GM19099 (cell line): Measurements from ENCODE around the gene ACAP2.

ENCODE experiments used
- POLR2A ChIP-seq: IDR thresholded peaks from 3 replicates; pipeline ENCODE4 v1.6.1; 2011; ENCODE audit warnings: low read depth; ENCODE audit not compliant: insufficient read length; ENCODE audit errors: extremely low read depth

Gene ACAP2

GRCh38 chr3:195250473-195251251 is 192.2 kb downstream of the ACAP2 start:
- no peak for TF ChIP-seq POLR2A

- TF ChIP-seq POLR2A, result no peak
Observed at GRCh38 chr3:195249858-195250464, 192.9 kb downstream of the ACAP2 start.

- no peak for TF ChIP-seq POLR2A
Observed at GRCh38 chr3:195249057-195249770, 193.6 kb downstream of the ACAP2 start.

GRCh38 chr3:195248281-195248680 is 194.5 kb downstream of the ACAP2 start:
- TF ChIP-seq POLR2A, result no peak

- TF ChIP-seq POLR2A, result no peak
Observed at GRCh38 chr3:195247863-195248189, 195.0 kb downstream of the ACAP2 start.

- TF ChIP-seq POLR2A, result no peak
Observed at GRCh38 chr3:195247086-195247862, 195.5 kb downstream of the ACAP2 start.

GRCh38 chr3:195246581-195246995 is 196.2 kb downstream of the ACAP2 start:
- TF ChIP-seq POLR2A, result no peak

- TF ChIP-seq POLR2A, result no peak
Observed at GRCh38 chr3:195245531-195245951, 197.3 kb downstream of the ACAP2 start.

- TF ChIP-seq POLR2A, result no peak
Observed at GRCh38 chr3:195241592-195242355, 201.0 kb downstream of the ACAP2 start.

- TF ChIP-seq POLR2A, result no peak
Observed at GRCh38 chr3:195240939-195241338, 201.9 kb downstream of the ACAP2 start.

GRCh38 chr3:195240171-195240701 is 202.6 kb downstream of the ACAP2 start:
- no peak for TF ChIP-seq POLR2A

- TF ChIP-seq POLR2A, result no peak
Observed at GRCh38 chr3:195239121-195239520, 203.7 kb downstream of the ACAP2 start.

- no peak for TF ChIP-seq POLR2A
Observed at GRCh38 chr3:195238586-195239118, 204.2 kb downstream of the ACAP2 start.

GRCh38 chr3:195238081-195238571 is 204.7 kb downstream of the ACAP2 start:
- no peak for TF ChIP-seq POLR2A

- TF ChIP-seq POLR2A, result no peak
Observed at GRCh38 chr3:195236801-195237570, 205.8 kb downstream of the ACAP2 start.
